Ureter (tissue), 1 donor: Measurements from ENCODE around the gene PRRG2. TPM values are rescaled to one million over a fixed set of nuclear protein-coding genes. Genes with fewer than 3 reads are reported as not detected.
"Not testable (repeated sequence)": the region's sequence is repeated elsewhere in the genome, so short reads cannot be mapped to it uniquely, and the experiment has no call there.

Experiments used
- DNase-seq: peaks from one replicate; pipeline ENCODE4 v3.0.0-alpha.2; 2020; ENCODE audit warnings: low spot score
- total RNA-seq: library from RNA; stranded (reverse); gene quantifications from one replicate; pipeline ENCODE4 v1.2.4, GENCODE V29; 2023
- donor health status: DM: yes; HTN: yes; CAD: no.

PRRG2 gene
- total RNA-seq, 1 donor from 2014 or later = 13.2 TPM

DNA sequence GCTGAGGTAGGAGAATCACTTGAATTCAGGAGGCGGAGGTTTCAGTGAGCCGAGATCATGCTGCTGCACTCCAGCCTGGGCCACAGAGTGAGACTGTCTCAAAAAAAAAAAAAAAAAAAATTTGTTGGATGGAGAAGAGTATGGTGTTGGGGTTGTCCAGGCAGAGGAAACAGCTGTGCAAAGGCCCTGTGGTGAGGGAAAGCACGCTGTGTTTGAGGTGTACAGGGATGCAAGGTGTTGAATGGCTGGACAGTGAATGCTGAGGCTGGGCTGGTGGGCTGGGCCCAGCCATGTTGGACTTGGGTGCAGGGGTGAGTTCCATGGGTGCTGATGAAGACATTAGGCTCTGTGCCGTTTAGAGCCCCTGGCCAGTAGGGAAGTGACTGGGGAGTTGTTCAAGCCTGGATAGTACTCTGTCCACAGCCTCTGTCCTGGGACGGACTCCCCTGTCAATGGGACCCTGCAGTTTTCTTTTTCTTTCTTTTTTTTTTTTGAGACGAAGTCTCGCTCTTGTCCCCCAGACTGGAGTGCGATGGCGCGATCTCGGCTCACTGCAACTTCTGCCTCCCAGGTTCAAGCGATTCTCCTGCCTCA lies 28.5 kb downstream of the PRRG2 start:
- DNase-seq = no peak

DNA sequence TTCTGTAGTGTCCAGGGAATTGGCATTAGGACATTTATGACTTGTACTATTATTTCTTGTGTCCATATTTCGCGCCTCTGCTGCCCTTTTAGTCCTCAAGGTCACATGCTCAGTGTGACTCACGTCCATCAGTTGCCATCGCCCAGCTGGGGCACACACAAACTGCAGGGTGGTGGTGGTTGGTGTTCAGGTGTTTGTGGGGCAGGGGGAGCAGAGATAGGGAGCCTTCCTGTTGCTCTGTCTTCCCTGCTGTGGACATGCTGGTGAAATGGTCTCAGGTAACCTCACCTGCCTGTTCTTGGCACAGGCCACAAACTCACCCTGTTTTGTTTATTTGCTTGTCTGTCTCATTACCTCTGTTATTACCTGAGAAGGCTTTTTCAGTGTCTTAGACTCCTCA lies 32.3 kb downstream of the PRRG2 start:
- DNase-seq = no peak

DNA sequence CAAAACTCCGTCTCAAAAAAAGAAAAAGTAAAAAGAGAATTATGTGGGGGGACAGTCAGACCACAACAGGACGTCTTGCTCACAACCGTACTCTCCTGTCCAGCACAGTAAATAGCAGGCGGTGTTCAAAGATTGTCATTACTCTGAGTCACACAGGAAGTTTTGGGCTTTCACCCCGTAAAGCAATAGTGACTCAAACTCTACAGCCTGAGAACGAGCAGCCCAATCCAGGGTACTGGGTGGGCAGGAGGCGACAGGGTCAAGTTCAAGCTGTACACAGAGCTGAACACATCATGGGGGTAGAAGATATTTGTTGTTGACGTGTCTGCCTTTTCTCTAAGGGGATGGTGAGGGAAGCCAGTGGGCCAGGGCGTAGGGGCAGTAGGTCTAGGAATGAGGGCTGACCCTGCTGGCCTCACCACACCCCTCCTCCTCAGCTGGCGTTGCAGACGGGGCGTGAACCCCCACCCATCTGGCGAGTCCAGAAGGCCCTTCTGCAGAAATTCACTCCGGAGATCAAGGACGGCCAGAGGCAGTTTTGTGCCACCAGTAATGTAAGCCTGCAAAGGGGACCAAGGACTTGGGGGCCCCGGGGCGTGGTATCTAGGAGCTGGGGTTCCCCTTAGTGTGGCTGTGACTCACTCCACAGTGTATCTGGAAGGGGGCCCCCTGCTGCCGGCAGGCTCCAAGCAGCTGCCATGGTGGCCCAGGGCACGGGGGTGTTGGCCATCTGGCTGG lies 33.1 kb downstream of the PRRG2 start:
- no peak for DNase-seq

GRCh38 chr19:49615861-49616260 lies 34.7 kb downstream of the PRRG2 start:
- DNase-seq = no peak

- no peak for DNase-seq
Measured at GRCh38 chr19:49616532-49616931, 35.4 kb downstream of the PRRG2 start.

DNA sequence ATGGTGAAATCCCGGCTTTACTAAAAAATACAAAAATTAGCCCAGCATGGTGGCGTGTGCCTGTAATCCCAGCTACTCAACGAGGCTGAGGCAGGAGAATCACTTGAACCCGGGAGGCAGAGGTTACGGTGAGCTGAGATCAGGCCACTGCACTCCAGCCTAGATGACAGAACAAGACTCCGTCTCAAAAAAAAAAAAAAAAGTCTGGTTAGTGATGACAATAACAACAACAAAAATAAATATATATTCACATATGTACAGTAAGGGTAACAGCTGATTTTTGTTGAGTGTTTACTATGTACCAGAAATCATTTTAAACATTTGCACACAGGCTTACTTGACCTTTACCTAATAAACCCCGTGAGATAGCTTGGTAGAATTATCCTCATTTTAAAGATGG lies 35.8 kb downstream of the PRRG2 start:
- no peak for DNase-seq

DNA sequence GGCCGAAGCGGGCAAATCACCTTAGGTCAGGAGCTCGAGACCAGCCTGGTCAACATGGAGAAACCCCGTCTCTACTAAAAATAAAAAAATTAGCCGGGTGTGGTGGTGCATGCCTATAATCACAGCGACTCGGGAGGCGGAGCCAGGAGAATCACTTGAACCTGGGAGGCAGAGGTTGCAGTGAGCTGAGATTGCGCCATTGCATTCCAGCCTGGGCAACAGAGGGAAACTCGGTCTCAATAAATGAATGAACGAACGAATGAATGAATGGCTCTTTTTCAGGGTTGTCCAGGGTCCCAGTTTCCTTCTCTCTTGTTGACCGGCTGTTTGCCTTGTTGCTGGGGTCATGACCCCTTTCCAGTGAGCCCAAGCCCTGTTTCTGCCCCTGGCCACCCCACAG lies 36.7 kb downstream of the PRRG2 start:
- not testable (repeated sequence) for DNase-seq

DNA sequence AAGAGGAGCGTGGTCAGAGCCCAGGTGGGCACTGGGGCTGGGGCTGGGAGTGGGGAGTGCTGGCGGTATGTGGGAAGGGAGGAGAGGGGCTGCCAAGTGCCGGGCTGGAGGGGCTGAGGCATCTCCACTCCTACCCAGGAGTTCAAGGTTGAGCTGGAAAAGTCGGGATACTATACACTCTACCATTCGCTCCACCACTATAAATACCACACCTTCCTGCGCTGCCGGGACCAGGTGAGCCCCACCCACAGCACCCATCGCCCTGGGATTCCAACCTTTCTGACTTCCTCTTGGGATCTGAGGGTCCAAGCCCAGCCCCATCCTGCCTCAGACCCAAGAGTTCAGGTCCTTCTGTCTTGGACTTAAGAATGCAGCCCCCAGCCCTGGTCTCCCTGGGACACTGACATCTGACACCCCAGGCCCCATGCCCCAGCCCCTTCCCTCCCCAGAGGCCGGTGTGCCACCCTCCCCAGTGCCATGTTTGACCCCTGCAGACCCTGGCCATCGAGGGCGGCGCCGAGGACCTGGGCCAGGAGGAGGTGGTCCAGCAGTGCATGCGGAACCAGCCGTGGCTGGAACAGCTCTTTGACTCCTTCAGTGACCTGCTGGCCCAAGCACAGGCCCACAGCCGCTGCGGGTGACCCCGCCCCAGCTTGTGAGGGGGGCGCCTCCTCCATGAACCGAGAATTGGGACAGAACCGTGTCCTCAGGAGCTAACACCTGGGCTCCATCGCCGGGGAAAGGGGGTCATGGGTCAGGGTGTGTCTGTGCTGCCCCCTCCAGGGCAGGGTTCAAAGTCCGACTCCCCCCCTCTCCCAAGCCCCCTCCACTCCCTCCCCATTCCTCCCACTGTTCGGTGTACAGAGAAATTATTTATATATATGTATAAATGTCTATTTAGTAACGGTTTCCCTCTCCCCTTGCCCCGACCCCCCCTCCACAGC lies 44.1 kb downstream of the PRRG2 start:
- no peak for DNase-seq

DNA sequence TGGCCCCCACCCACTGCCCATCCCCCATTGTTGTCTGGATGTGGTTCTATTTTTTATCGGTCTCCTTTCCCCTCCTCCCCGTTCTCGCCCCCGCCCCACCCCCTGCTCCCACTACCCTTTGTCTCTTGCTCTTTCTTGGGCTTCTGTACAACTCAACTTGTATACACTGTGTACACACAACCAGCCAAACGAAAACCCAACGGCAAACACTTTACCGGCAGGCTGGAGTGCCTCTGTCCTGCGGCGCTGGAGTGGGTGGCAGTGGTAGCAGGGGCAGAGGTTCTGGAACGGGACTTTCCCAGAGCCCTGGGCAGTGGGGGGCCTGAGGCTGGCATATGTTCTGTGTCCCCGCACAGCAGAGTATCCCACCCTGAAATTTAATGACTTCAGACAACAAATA lies 45.1 kb downstream of the PRRG2 start:
- no peak for DNase-seq

DNA sequence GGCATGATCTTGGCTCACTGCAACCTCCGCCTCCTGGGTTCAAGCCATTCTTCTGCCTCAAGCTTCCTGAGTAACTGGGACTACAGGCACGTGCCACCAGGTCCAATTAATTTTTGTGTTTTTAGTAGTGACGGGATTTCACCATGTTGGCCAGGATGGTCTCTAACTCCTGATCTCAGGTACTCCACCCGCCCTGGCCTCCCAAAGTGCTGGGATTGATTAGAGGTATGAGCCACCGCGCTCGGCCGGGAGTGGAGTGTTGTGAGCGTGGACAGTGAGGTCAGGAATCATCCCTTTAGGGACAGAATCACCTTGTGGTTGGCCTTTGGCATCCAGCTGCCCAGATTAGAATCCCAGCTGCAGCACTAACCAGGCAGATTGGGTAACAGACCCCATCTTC lies 48.5 kb downstream of the PRRG2 start:
- DNase-seq = no peak

DNA sequence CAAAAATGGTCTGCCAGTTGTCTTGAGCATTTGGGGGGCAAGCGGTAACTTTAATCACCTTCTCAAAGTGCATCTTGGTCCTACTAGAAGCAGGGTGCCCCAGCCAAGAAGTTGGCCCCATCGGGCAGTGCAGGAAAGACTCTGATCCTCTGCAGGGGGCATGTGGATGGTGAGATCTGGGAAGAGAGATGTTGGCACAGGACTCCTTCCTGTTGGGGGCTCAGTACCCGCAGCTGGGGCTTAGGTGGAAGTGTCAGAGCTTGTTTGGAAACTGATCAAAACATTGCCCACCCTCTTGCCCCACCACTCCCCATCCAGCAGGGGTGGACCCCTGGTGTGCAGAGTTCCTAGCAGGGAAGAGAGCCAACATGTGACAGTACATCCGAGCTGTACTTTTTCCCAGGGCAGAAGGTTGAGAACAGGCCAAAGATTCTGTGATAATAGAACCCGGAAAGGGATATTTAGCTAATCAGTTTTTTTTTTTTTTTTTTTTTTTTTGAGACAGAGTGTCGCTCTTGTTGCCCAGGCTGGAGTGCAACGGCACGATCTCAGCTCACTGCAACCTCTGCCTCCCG lies 50.0 kb downstream of the PRRG2 start:
- DNase-seq = no peak

GRCh38 chr19:49631610-49632192 lies 50.6 kb downstream of the PRRG2 start:
- no peak for DNase-seq

DNA sequence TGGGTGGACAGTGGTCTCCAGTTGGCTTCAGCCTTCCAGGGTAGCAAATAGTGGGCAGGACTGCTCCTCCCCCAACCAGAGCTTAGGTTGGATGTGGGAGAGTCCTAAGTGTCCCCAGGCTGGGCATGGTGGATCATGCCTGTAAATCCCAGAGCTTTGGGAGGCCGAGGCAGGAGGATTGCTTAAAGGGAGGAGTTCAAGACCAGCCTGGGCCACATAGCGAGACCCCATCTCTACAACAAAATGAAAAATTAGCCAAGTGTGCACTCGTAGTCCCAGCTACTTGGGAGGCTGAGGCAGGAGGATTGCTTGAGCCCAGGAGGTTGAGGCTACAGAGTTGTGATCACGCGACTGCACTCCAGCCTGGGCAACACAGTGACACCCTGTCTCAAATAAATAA lies 51.5 kb downstream of the PRRG2 start:
- DNase-seq = no peak

DNA sequence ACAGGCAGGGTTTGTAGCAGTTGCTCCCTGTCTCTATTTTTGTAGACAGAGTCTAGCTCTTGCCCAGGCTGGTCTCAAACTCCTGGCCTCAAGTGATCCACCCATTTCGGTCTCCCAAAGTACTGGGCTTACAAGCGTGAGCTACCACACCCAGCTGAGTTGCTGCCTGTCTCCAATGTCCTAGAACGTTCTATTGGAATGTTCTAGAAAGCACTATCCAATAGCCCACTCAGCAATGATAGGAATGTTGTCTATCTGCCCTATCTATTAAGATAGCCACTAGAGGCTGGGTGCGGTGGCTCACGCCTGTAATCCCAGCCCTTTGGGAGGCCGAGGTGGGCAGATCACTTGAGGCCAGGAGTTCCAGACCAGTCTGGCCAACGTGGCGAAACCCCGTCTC lies 52.2 kb downstream of the PRRG2 start:
- DNase-seq = not testable (repeated sequence)

GRCh38 chr19:49635530-49636232 lies 54.6 kb downstream of the PRRG2 start:
- no peak for DNase-seq

DNA sequence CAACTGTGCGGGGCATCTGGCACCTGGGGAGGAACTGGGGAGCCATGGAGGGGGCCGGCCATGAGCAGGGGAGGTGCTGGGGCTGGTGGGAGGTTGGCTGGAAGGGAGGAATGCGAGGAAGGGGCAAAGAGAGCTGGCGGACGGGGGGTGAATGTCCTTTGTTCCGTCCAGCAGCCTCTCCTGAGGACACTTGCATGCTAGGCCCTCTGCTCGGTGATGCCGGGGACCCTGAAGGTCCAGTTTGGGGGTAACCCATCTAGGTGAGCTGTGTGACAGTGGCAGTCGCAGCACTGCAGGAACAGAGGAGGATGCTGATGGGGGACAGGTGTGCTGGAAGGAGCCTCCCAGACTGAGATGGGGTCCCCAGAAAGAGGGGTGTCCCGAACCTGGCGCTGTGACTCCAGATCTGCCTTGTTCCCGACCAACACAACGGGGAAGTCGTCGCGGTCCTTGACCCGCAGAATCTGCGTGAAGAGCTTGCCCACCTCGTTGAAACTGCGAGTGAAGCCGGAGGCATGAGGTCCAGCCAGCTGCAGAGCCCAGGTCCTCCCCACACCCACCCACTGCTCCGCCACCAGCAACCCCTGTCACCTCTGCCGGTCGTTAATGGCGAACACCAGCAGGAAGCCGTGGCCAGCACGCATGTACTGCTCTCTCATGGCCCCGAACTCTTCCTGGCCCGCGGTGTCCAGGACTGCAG lies 55.3 kb downstream of the PRRG2 start:
- no peak for DNase-seq

DNA sequence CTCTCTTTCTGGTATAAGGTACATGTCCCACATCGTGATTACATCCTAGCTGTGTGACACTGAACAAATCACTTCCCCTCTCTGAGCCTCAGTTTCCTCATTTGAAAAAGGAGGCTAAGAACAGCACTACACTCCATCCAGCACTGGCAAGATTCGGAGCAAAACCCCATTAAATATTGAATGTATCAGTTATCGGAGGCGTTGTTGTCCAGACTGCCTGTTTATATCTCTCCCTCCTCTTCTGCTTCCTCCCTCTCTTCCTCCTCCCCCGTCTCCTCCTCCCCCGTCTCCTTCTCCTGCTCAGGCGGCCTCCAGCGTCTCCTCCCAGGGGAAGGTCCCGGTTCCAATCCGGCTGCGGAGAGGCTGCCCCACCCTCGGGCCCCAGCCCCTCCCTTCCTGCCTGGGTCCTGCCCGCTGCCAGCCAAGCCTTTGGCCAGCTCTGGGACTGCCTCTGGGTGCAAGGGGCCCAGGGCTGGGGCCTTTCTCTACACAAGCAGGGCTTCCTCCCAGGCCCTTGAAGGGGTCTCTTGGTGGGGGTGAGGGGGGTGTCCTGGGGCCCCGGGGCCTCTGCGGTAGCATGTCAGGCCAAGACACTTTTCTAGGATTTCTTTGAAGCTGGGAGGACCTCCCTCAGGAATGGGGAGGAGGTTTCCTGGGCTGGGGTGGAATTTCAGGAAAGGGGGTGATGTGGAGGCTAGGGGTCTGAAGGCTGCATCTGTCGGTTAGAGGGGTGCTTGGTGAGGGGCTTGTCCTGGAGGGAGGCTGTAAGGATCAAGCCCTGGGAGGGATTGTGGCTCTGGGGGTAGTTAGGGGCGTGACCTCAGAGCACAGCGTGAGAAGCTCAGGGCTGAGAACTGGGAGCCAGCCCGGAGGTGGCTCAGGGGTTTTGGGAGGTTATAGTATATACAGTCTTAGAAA lies 57.0 kb downstream of the PRRG2 start:
- peak; percentile 86 for DNase-seq

GRCh38 chr19:49639401-49640112 lies 58.4 kb downstream of the PRRG2 start:
- DNase-seq = no peak
